Gastrocnemius medialis (tissue), 4 donors: Measurements from ENCODE around the gene SPON1. TPM values are rescaled to one million over a fixed set of nuclear protein-coding genes. Genes with fewer than 3 reads are reported as not detected.

Experiments
- ATAC-seq, 2 donors: fragments of 150-250 bp; one replicate each; pipeline ENCODE4 v1.9.1; 2016
- DNase-seq, 2 donors: peaks; one replicate each; pipeline ENCODE4 v3.0.0-alpha.2; 2019
- H3K27ac ChIP-seq, 4 donors: fragments of 200-600 bp; sonication (generic); 1 replicate in 1 of 4; 2 replicates in 3 of 4; pipeline ENCODE4 v1.5.1; 2016 to 2018; ENCODE audit warnings: mild to moderate bottlenecking in 2 of 4, moderate library complexity in 1 of 4
- H3K27me3 ChIP-seq, 3 donors: fragments of 200-600 bp; sonication (generic) in 2 of 3; 1 replicate in 1 of 3; 2 replicates in 2 of 3; pipeline versions ENCODE4 v1.5.1 to v1.6.0; 2016 to 2019; ENCODE audit warnings: mild to moderate bottlenecking in 1 of 3, moderate library complexity in 1 of 3
- H3K36me3 ChIP-seq, 2 donors: fragments of 200-600 bp; sonication (generic) in 1 of 2; one replicate each; pipeline ENCODE4 v1.5.1; 2017 to 2018
- H3K4me1 ChIP-seq, 2 donors: fragments of 200-600 bp; sonication (generic) in 1 of 2; one replicate each; pipeline ENCODE4 v1.5.1; 2016 to 2017; ENCODE audit warnings: mild to moderate bottlenecking in 2 of 2
- H3K4me3 ChIP-seq, 4 donors: fragments of 200-600 bp; sonication (generic) in 3 of 4; 1 replicate in 1 of 4; 2 replicates in 3 of 4; pipeline ENCODE4 v1.5.1; 2016 to 2019; ENCODE audit warnings: mild to moderate bottlenecking in 2 of 4
- H3K9me3 ChIP-seq, 3 donors: fragments of 200-600 bp; sonication (generic) in 2 of 3; 1 replicate in 1 of 3; 2 replicates in 2 of 3; pipeline ENCODE4 v1.5.1; 2016 to 2019
- CTCF ChIP-seq, 5 experiments: fragments of 450-650 bp in 3 of 5; fragments of 200-600 bp in 2 of 5; sonication (generic) in 2 of 5; IDR thresholded peaks in 4 of 5; conservative IDR thresholded peaks in 1 of 5; 1 replicate in 4 of 5; 2 replicates in 1 of 5; pipeline ENCODE4 v1.5.1; 2016 to 2019; ENCODE audit warnings: antibody characterized with exemption in 5 of 5, mild to moderate bottlenecking in 3 of 5, moderate library complexity in 3 of 5
- POLR2A ChIP-seq, 2 donors: fragments of 450-650 bp; IDR thresholded peaks; one replicate each; pipeline ENCODE4 v1.6.1; 2017; ENCODE audit warnings: antibody characterized with exemption in 2 of 2, mild to moderate bottlenecking in 2 of 2, moderate library complexity in 2 of 2
- in situ Hi-C, 4 donors: fragments of 200-750 bp; cut with MboI; loops; one replicate each; pipeline versions ENCODE4 v1.15.0 to v1.8.0; 2017; ENCODE audit warnings: low sequenced_read_pairs in 4 of 4
- intact Hi-C: fragments of 100-400 bp; cut with DNase I; formaldehyde crosslinking; loops from one replicate; pipeline ENCODE4 v1.15.1; 2023; ENCODE audit warnings: low total_unique reads
- total RNA-seq, 4 donors: library from RNA; depleted of rRNA; stranded (reverse); fragments of >200 nt; gene quantifications; one replicate each; pipeline versions ENCODE4 v1.1.0 to v1.2.3, GENCODE V29; 2016

SPON1 gene
- total RNA-seq, 4 donors from 2014 or later, result 0.10 to 1.6 (median 0.36) TPM

- Histone ChIP-seq H3K9me3 (no peaks in the 10 kb centered on the region), H3K4me3 (no peak overlapping the region), H3K4me1 (no peaks in the 10 kb centered on the region), H3K36me3 (peaks cover 0 to 9% of the 10 kb centered on the region in 2 donors), H3K27me3 (peaks cover 0 to 17% (median 10%) of the 10 kb centered on the region in 3 donors), H3K27ac (no peak overlapping the region)
- ATAC-seq (peak in 1 of 2 donors; percentile 16), DNase-seq (no peak)
- in situ Hi-C loops, result no loop called here
- intact Hi-C loops, result no loop called here
- TF ChIP-seq CTCF (IDR thresholded peaks at IDR 0.05 in 4 of 5, conservative IDR thresholded peaks at IDR 0.05 in 1 of 5), result no peak
- no peak for TF ChIP-seq POLR2A (IDR thresholded peaks at IDR 0.05)
Observed at GRCh38 chr11:14262271-14262846, 299.8 kb downstream of the SPON1 start.

GRCh38 chr11:14264966-14265365 is 302.4 kb downstream of the SPON1 start:
- Histone ChIP-seq H3K9me3 (no peaks in the 10 kb centered on the region), H3K27ac (no peak overlapping the region), H3K4me1 (no peaks in the 10 kb centered on the region), H3K4me3 (no peak overlapping the region), H3K27me3 (no peaks in the 10 kb centered on the region), H3K36me3 (peaks cover 0 to 9% of the 10 kb centered on the region in 2 donors)
- TF ChIP-seq CTCF (IDR thresholded peaks at IDR 0.05 in 4 of 5, conservative IDR thresholded peaks at IDR 0.05 in 1 of 5) (no peak), POLR2A (IDR thresholded peaks at IDR 0.05) (no peak)
- in situ Hi-C loops, result no loop called here
- no peak for ATAC-seq
- no peak for DNase-seq
- intact Hi-C loops, result no loop called here

- DNase-seq (no peak), ATAC-seq (no peak)
- TF ChIP-seq CTCF (IDR thresholded peaks at IDR 0.05 in 4 of 5, conservative IDR thresholded peaks at IDR 0.05 in 1 of 5) (no peak), POLR2A (IDR thresholded peaks at IDR 0.05) (no peak)
- Histone ChIP-seq H3K36me3 (peaks cover 0 to 9% of the 10 kb centered on the region in 2 donors), H3K4me3 (no peak overlapping the region), H3K27ac (no peak overlapping the region), H3K27me3 (no peaks in the 10 kb centered on the region), H3K9me3 (no peaks in the 10 kb centered on the region), H3K4me1 (no peaks in the 10 kb centered on the region)
- in situ Hi-C loops, result no loop called here
- intact Hi-C loops, result no loop called here
Observed at GRCh38 chr11:14266622-14267021, 304.1 kb downstream of the SPON1 start.

- Histone ChIP-seq H3K9me3 (no peaks in the 10 kb centered on the region), H3K4me3 (no peak overlapping the region), H3K4me1 (no peaks in the 10 kb centered on the region), H3K27me3 (no peaks in the 10 kb centered on the region), H3K36me3 (peaks cover 0 to 9% of the 10 kb centered on the region in 2 donors), H3K27ac (no peak overlapping the region)
- DNase-seq (no peak), ATAC-seq (no peak)
- intact Hi-C loops, result no loop called here
- TF ChIP-seq POLR2A (IDR thresholded peaks at IDR 0.05), result no peak
- TF ChIP-seq CTCF (IDR thresholded peaks at IDR 0.05 in 4 of 5, conservative IDR thresholded peaks at IDR 0.05 in 1 of 5), result no peak
- in situ Hi-C loops, result no loop called here
Observed at GRCh38 chr11:14267861-14268635, 305.5 kb downstream of the SPON1 start.
